ENCODE results near the gene LYPD8.
"Not testable (repeated sequence)": the region's sequence is repeated elsewhere in the genome, so short reads cannot be mapped to it uniquely, and the experiment has no call there.

The LYPD8 gene

GRCh38 chr1:248755517-248755916, at the start of gene LYPD8:
TSS of gene LYPD8 (minus strand) at chr1:248755759. CDS start at chr1:248751081, 4,678 bp downstream.
- no peak for DNase-seq

GRCh38 chr1:248804771-248805681, 49.5 kb upstream of the LYPD8 start:
- DNase-seq: no peak

GRCh38 chr1:248803501-248803900, 47.9 kb upstream of the LYPD8 start:
- DNase-seq: not testable (repeated sequence)

GRCh38 chr1:248802454-248802853, 46.9 kb upstream of the LYPD8 start:
- DNase-seq: no peak

GRCh38 chr1:248800459-248800858, 44.9 kb upstream of the LYPD8 start:
- no peak for DNase-seq

- DNase-seq: no peak
Observed at GRCh38 chr1:248798791-248799190, 43.2 kb upstream of the LYPD8 start.

GRCh38 chr1:248794663-248795062, 39.1 kb upstream of the LYPD8 start:
- not testable (repeated sequence) for DNase-seq

GRCh38 chr1:248793592-248793991, 38.0 kb upstream of the LYPD8 start:
- DNase-seq: no peak

- DNase-seq: no peak
Observed at GRCh38 chr1:248792342-248792741, 36.8 kb upstream of the LYPD8 start.

- DNase-seq: no peak
Observed at GRCh38 chr1:248791010-248791409, 35.5 kb upstream of the LYPD8 start.

- no peak for DNase-seq
Observed at GRCh38 chr1:248790456-248790855, 34.9 kb upstream of the LYPD8 start.

- DNase-seq: not testable (repeated sequence)
Observed at GRCh38 chr1:248789337-248789736, 33.8 kb upstream of the LYPD8 start.

- DNase-seq: no peak
Observed at GRCh38 chr1:248788327-248788726, 32.8 kb upstream of the LYPD8 start.

GRCh38 chr1:248787430-248787829, 31.9 kb upstream of the LYPD8 start:
- no peak for DNase-seq

GRCh38 chr1:248786156-248786555, 30.6 kb upstream of the LYPD8 start:
- no peak for DNase-seq

GRCh38 chr1:248783367-248783766, 27.8 kb upstream of the LYPD8 start:
- DNase-seq: no peak

- DNase-seq: no peak
Observed at GRCh38 chr1:248782416-248783141, 27.0 kb upstream of the LYPD8 start.

GRCh38 chr1:248779350-248779749, 23.8 kb upstream of the LYPD8 start:
- no peak for DNase-seq

- DNase-seq: no peak
Observed at GRCh38 chr1:248778906-248779305, 23.3 kb upstream of the LYPD8 start.

GRCh38 chr1:248776991-248777390, 21.4 kb upstream of the LYPD8 start:
- no peak for DNase-seq

GRCh38 chr1:248775441-248775840, 19.9 kb upstream of the LYPD8 start:
- no peak for DNase-seq

GRCh38 chr1:248759644-248760043, 4.1 kb upstream of the LYPD8 start:
- DNase-seq: no peak

GRCh38 chr1:248758352-248758751, 2.8 kb upstream of the LYPD8 start:
- DNase-seq: no peak

GRCh38 chr1:248757784-248758195, 2.2 kb upstream of the LYPD8 start:
- no peak for DNase-seq

Measured in right hindlimb (tissue), 1 donor.